HepG2 (cell line): Measurements from ENCODE around the gene BABAM2. TPM values are rescaled to one million over a fixed set of nuclear protein-coding genes. Genes with fewer than 3 reads are reported as not detected.

Experiments
- ATAC-seq: fragments of 200-7000 bp; cut with Tn5 transposase; 3 replicates; pipeline ENCODE4 v1.9.1; 2020; ENCODE audit warnings: mild to moderate bottlenecking, moderate library complexity
- BruUV-seq: library from RNA; stranded (reverse); fragments of 400-500 nt; replicated peaks from 2 replicates; lab custom pipeline; 2021; lab: Mats Ljungman, UMichigan
- CTCF ChIA-PET: fragments of 300-600 bp; formaldehyde crosslinking; extraction: SDS; loops from one replicate; lab custom pipeline; 2021; ENCODE audit warnings: low total read pairs, inconsistent platforms, low intra/inter-chr PET ratio; lab: Yijun Ruan, JAX
- POLR2A ChIA-PET: fragments of 350-600 bp; sonication (Branson Sonifier 250); formaldehyde crosslinking; loops from one replicate; lab custom pipeline; 2020; ENCODE audit warnings: antibody characterized with exemption, inconsistent platforms; lab: Yijun Ruan, JAX
- DNase-seq: peaks from one replicate; pipeline ENCODE4 v3.0.0-alpha.2; 2015; ENCODE audit warnings: low spot score
- FAIRE-seq: peaks from 3 replicates; lab custom pipeline; 2011; peaks lifted over from hg19 to GRCh38; lab: Jason Lieb, UNC
- H2AFZ ChIP-seq: one replicate; pipeline ENCODE4 v1.6.1; 2011; ENCODE audit warnings: low read length, inconsistent platforms
- H3K27ac ChIP-seq: fragments of 300-600 bp; 3 replicates; pipeline ENCODE4 v1.8.0; 2011; ENCODE audit warnings: mixed run types, mild to moderate bottlenecking, mixed read lengths, low read length, inconsistent platforms; ENCODE audit not compliant: insufficient read depth; ENCODE audit errors: extremely low read length
- H3K27me3 ChIP-seq, 2 experiments: fragments of 200-600 bp in 1 of 2; 2 replicates in 1 of 2; 3 replicates in 1 of 2; pipeline versions ENCODE4 v1.6.0 to v1.8.0; 2011; ENCODE audit warnings: low read length in 2 of 2, mild to moderate bottlenecking in 2 of 2, moderate library complexity in 2 of 2, inconsistent platforms in 1 of 2; ENCODE audit not compliant: insufficient read depth in 2 of 2, control insufficient read depth in 1 of 2
- H3K36me3 ChIP-seq, 2 experiments: fragments of 200-600 bp in 1 of 2; replicated peaks in 1 of 2; 2 replicates in 1 of 2; 3 replicates in 1 of 2; pipeline versions ENCODE4 v1.5.1 to v1.8.0; 2011; ENCODE audit warnings: low read length in 2 of 2, inconsistent platforms in 1 of 2; ENCODE audit not compliant: insufficient read depth in 2 of 2, control insufficient read depth in 1 of 2
- H3K4me1 ChIP-seq: 2 replicates; pipeline ENCODE4 v1.5.1; 2012; ENCODE audit warnings: low read length, inconsistent platforms; ENCODE audit not compliant: insufficient read depth
- H3K4me2 ChIP-seq: 2 replicates; pipeline ENCODE4 v1.6.0; 2011; ENCODE audit warnings: low read depth, low read length, inconsistent platforms
- H3K4me3 ChIP-seq, 3 experiments: fragments of 200-600 bp in 1 of 3; sonication (generic), shearing (Covaris generic) in 1 of 3; replicated peaks in 1 of 3; 2 replicates each; pipeline ENCODE4 v1.5.1; 2011 to 2016; ENCODE audit warnings: low read length in 3 of 3, inconsistent platforms in 2 of 3, low read depth in 2 of 3, mild to moderate bottlenecking in 2 of 3, control low read depth in 1 of 3, mixed read lengths in 1 of 3; ENCODE audit not compliant: insufficient read depth in 1 of 3
- H3K79me2 ChIP-seq: one replicate; pipeline ENCODE4 v1.6.1; 2011; ENCODE audit warnings: low read length, inconsistent platforms; ENCODE audit not compliant: insufficient read depth
- H3K9ac ChIP-seq: 2 replicates; pipeline ENCODE4 v1.6.0; 2011; ENCODE audit warnings: mild to moderate bottlenecking, low read depth, low read length, inconsistent platforms; ENCODE audit not compliant: insufficient read depth
- H3K9me3 ChIP-seq: 2 replicates; pipeline ENCODE4 v1.5.1; 2012; ENCODE audit warnings: mild to moderate bottlenecking, low read length
- H4K20me1 ChIP-seq: 2 replicates; pipeline ENCODE4 v1.6.0; 2011; ENCODE audit warnings: inconsistent platforms, mild to moderate bottlenecking, low read length, moderate library complexity; ENCODE audit not compliant: insufficient read depth
- ADNP ChIP-seq: sonication (generic); formaldehyde crosslinking; IDR thresholded peaks from 2 replicates; pipeline ENCODE4 v1.4.0; 2020; ENCODE audit warnings: missing genetic modification reagents
- AGO1 ChIP-seq: fragments of 200-400 bp; formaldehyde crosslinking; IDR thresholded peaks from 2 replicates; pipeline ENCODE4 v1.6.1; 2017; ENCODE audit warnings: mild to moderate bottlenecking, low read depth, low read length, moderate library complexity; ENCODE audit not compliant: poor library complexity, severe bottlenecking
- ATF2 ChIP-seq: sonication (generic); formaldehyde crosslinking; IDR thresholded peaks from 2 replicates; pipeline ENCODE4 v1.4.0; 2020; ENCODE audit warnings: missing genetic modification reagents
- BORCS8-MEF2B ChIP-seq: sonication (generic); formaldehyde crosslinking; IDR thresholded peaks from 2 replicates; pipeline ENCODE4 v1.8.0; 2022; ENCODE audit warnings: mild to moderate bottlenecking, missing genetic modification reagents
- HNRNPK ChIP-seq: fragments of 200-400 bp; formaldehyde crosslinking; IDR thresholded peaks from 2 replicates; pipeline ENCODE4 v1.6.1; 2018; ENCODE audit warnings: low read length, low read depth, moderate library complexity, mild to moderate bottlenecking; ENCODE audit not compliant: poor library complexity, severe bottlenecking
- HOMEZ ChIP-seq: IDR thresholded peaks from 2 replicates; pipeline ENCODE4 v1.6.1; 2016; ENCODE audit warnings: low read depth
- ISL2 ChIP-seq: sonication (generic); formaldehyde crosslinking; IDR thresholded peaks from 2 replicates; pipeline ENCODE4 v1.5.0; 2020; ENCODE audit warnings: missing genetic modification reagents
- MATR3 ChIP-seq: sonication (generic); formaldehyde crosslinking; IDR thresholded peaks from 2 replicates; pipeline ENCODE4 v1.4.0; 2020; ENCODE audit warnings: missing genetic modification reagents
- PHF5A ChIP-seq: IDR thresholded peaks from one replicate; pipeline ENCODE4 v1.6.1; 2018; ENCODE audit warnings: low read depth, missing genetic modification reagents; ENCODE audit not compliant: unreplicated experiment
- TEF ChIP-seq: sonication (generic); formaldehyde crosslinking; IDR thresholded peaks from 2 replicates; pipeline ENCODE4 v1.5.0; 2020; ENCODE audit warnings: missing genetic modification reagents
- ZNF318 ChIP-seq: sonication (generic); formaldehyde crosslinking; IDR thresholded peaks from 2 replicates; pipeline ENCODE4 v1.4.0; 2020; ENCODE audit warnings: mild to moderate bottlenecking, missing genetic modification reagents
- WGBS: methylation state at CpG from one replicate; pipeline ENCODE4 v1.1.6; 2017; ENCODE audit warnings: low lambda C conversion rate; 5-methylcytosine and 5-hydroxymethylcytosine counted together
- in situ Hi-C: cut with HindIII; loops from 2 replicates; pipeline ENCODE4 v1.10.0; 2017; ENCODE audit warnings: low pct_unique_long_range_greater_than_20kb; ENCODE audit not compliant: extremely low pct_ligation_motif_present
- intact Hi-C: fragments of 100-400 bp; cut with micrococcal nuclease; formaldehyde crosslinking; loops from one replicate; pipeline ENCODE4 v1.10.0; 2022; ENCODE audit not compliant: unreplicated experiment
- polyA plus RNA-seq, 8 experiments: library from polyadenylated mRNA; depleted of rRNA in 3 of 8; stranded (reverse) in 7 of 8; unstranded in 1 of 8; fragments of >200 nt; fragmentation: Illumina TruSeq in 4 of 8; extraction: Trizol in 4 of 8; gene quantifications; 2 replicates each; pipeline versions ENCODE4 v1.2.1 to v1.2.3, GENCODE V29; 2011 to 2016; ENCODE audit warnings: low read depth in 4 of 8, missing spikeins in 1 of 8, mixed read lengths in 1 of 8; ENCODE audit not compliant: insufficient read depth in 1 of 8
- total RNA-seq, 5 experiments: library from RNA; depleted of rRNA; stranded (reverse); fragments of >200 nt; fragmentation: Illumina TruSeq; extraction: Trizol; gene quantifications; 2 replicates each; pipeline ENCODE4 v1.2.3, GENCODE V29; 2016; ENCODE audit warnings: low read depth in 1 of 5

The BABAM2 gene
- total and polyA plus RNA-seq, 2 of the 13 experiments (the other 11 are each of a cell fraction or from before 2014, with no cell fraction given), result 24.9 to 28.0 TPM

- TF ChIP-seq ATF2 (CRISPR knock-in tag) (no peak), HOMEZ (CRISPR knock-in tag) (no peak), ISL2 (no peak)
- TF ChIP-seq, all 625 proteins: peak for 3
Observed at GRCh38 chr2:28369358-28369757, 478.8 kb downstream of the BABAM2 start (continued).

- no peak for FAIRE-seq
- BruUV-seq, result no TSS peak
- H3K36me3 ChIP-seq, result no peaks in the 10 kb centered on the region
- no peak overlapping the region for H3K9ac ChIP-seq
- H3K27me3 ChIP-seq, result peaks cover 5 to 35% of the 10 kb centered on the region in 2 experiments; a peak in 4 of 5 replicates
- H3K4me1 ChIP-seq, result peaks cover 38% of the 10 kb centered on the region
- H3K9me3 ChIP-seq, result no peaks in the 10 kb centered on the region
- H3K79me2 ChIP-seq, result no peaks in the 10 kb centered on the region
- DNase-seq, result no peak
- ChIA-PET CTCF (no interaction called here), POLR2A (no interaction called here)
- intact Hi-C loops (no loop called here), in situ Hi-C loops (no loop called here)
- H3K4me2 ChIP-seq, result no peak overlapping the region
- ATAC-seq, result no peak
- H3K4me3 ChIP-seq, result no peak overlapping the region
- WGBS, result 31% methylated on average over 3 of the region's 3 CpGs
- H3K27ac ChIP-seq, result no peak overlapping the region
- H2AFZ ChIP-seq, result no peak overlapping the region
- no peaks in the 10 kb centered on the region for H4K20me1 ChIP-seq
- TF ChIP-seq ZNF318 (CRISPR knock-in tag) (no peak), TEF (CRISPR knock-in tag) (no peak), PHF5A (no peak), ADNP (no peak), BORCS8-MEF2B (CRISPR knock-in tag) (no peak), HNRNPK (no peak), MATR3 (CRISPR knock-in tag) (no peak), AGO1 (no peak)
Observed at GRCh38 chr2:28370354-28370753, 479.8 kb downstream of the BABAM2 start.
